Suppressor macrophage treated with lipopolysaccharide for 1 hour (primary cell): ENCODE measurements around the gene SLC44A3.
"Not testable (repeated sequence)": the region's sequence is repeated elsewhere in the genome, so short reads cannot be mapped to it uniquely, and the experiment has no call there.

Source experiments
- DNase-seq, 3 donors: peaks; one replicate each; pipeline ENCODE4 v3.0.0-alpha.2; 2020 to 2022

Gene SLC44A3

DNA sequence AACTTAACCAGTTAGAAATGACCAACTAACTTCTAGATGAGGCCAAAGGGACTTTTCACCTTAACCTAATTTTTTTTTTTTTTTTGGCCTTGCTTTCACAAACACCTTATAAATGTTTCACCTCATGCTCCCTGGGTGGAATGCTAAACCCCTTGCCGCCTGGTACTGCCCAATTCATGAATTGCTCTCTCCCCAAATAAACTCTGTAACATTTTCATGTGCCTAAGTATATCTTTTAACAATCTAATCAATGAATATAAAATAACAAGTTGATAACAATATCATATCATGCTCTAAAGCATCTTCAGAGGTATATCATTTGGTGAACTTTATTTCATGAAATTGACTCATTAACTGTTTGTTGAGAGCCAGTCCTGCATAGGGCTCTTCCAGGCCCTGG lies 117.7 kb downstream of the SLC44A3 start:
- no peak for DNase-seq

DNA sequence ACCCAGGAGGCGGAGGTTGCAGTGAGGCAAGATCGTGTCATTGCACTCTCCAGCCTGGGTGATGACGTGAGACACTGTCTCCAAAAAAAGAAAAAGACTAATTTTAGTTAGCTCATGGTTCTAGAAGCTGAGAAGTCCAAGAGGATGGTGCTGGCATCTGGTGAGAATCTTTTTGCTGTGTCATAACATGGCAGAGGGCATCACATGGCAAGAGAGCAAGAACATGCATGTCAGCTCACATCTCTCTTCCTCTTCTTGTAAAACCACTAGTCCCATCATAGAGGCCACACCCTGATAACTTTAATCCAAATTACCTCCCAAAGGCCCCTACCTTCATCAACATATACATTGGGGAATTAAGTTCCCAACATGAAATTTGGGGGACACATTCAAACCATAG lies 120.6 kb downstream of the SLC44A3 start:
- DNase-seq = no peak

DNA sequence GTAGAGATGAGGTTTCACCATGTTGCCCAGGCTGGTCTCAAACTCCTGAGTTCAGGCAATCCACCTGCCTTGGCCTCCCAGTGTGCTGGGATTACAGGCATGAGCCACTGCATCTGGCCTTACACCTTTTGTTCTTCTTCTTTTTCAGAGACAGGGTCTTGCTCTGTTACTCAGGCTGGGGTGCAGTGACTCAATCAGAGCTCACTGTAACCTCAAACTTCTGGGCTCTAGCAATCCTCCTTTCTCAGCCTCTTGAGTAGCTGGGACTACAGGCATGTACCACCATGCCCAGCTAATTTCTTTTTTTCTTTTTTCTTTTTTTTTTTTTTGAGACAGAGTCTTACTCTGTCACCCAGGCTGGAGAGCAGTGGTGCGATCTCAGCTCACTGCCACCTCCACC lies 121.3 kb downstream of the SLC44A3 start:
- not testable (repeated sequence) for DNase-seq

DNA sequence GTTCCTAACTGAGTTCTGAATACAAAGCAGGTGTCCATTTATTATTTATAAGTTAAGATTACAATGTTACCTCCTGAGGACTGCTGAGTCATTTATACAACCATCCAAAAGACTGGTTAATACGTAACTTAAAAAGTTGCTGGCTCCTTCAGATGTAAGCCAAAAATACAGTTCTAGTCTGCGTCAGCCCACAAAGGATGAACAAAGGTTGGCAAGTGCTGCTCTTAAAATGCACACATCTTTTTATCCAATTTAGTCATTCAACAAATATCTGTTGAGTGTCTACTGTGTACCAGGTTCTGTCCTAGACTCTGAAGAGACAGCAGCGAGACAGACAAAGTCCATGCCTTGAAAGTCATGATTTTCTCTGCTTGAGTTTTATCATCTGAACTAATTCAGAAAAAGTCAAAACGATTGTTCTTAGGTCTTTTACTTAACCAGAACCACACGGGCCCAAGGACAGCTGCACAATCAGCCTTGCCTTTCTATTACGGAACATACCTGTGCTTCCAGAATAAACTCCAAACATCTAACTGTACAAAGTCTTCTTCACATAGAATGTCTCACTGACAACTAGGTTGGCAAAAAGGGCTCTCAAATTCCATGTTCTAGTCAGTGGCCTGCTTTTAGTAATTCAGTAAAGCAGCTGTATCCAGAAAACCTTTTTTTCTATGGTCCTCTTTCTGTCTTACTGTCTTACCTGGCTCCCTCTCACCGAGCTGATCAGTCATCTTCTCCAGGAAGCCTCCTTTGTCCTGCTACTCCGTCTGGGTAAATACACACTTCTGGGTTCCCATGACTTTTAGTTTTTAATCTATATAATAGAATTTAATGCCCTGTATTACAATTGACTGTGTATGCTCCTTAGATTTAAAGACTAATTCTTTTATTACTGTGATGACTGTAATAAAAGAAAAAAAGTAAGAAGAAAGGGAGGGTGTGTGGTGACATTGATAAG lies 122.3 kb downstream of the SLC44A3 start:
- no peak for DNase-seq
